HepG2 (cell line): ENCODE data around the gene LIN28B. TPM values are rescaled to one million over a fixed set of nuclear protein-coding genes. Genes with fewer than 3 reads are reported as not detected.

Source experiments
- CCDC6 ChIP-seq: sonication (generic); formaldehyde crosslinking; IDR thresholded peaks from 2 replicates; pipeline ENCODE4 v1.8.1; 2022; ENCODE audit warnings: mild to moderate bottlenecking, missing genetic modification reagents, moderate library complexity
- ETV5 ChIP-seq: IDR thresholded peaks from 2 replicates; pipeline ENCODE4 v1.6.1; 2018; ENCODE audit warnings: missing biosample characterization, missing genetic modification reagents, inconsistent platforms, borderline replicate concordance
- FOXK2 ChIP-seq: fragments of 450-650 bp; IDR thresholded peaks from 2 replicates; pipeline ENCODE4 v1.6.1; 2016
- GLMP ChIP-seq: sonication (generic); formaldehyde crosslinking; IDR thresholded peaks from 2 replicates; pipeline ENCODE4 v1.9.0; 2021; ENCODE audit warnings: missing genetic modification reagents, mild to moderate bottlenecking, borderline replicate concordance
- HOXA5 ChIP-seq: sonication (generic); formaldehyde crosslinking; IDR thresholded peaks from 2 replicates; pipeline ENCODE4 v1.4.0; 2020; ENCODE audit warnings: missing genetic modification reagents
- KLF15 ChIP-seq: sonication (generic); formaldehyde crosslinking; IDR thresholded peaks from 2 replicates; pipeline ENCODE4 v1.8.1; 2023; ENCODE audit warnings: borderline replicate concordance, mild to moderate bottlenecking, inconsistent platforms, missing genetic modification reagents, mixed read lengths
- TBL1XR1 ChIP-seq: fragments of 150-350 bp; IDR thresholded peaks from 2 replicates; pipeline ENCODE4 v1.6.1; 2014; ENCODE audit warnings: borderline replicate concordance, low read length; ENCODE audit not compliant: partially characterized antibody
- TFAP4 ChIP-seq: sonication (generic); IDR thresholded peaks from 2 replicates; pipeline ENCODE4 v1.6.1; 2016; ENCODE audit warnings: low read depth, borderline replicate concordance
- TRIM22 ChIP-seq: fragments of 450-650 bp; IDR thresholded peaks from 2 replicates; pipeline ENCODE4 v1.6.1; 2017
- ZBTB7A ChIP-seq: sonication (generic); formaldehyde crosslinking; IDR thresholded peaks from 2 replicates; pipeline ENCODE4 v1.8.0; 2022; ENCODE audit warnings: mild to moderate bottlenecking, missing genetic modification reagents
- ZNF225 ChIP-seq: sonication (generic); formaldehyde crosslinking; IDR thresholded peaks from 2 replicates; pipeline ENCODE4 v1.4.0; 2020; ENCODE audit warnings: mild to moderate bottlenecking, missing genetic modification reagents
- ZNF282 ChIP-seq: fragments of 450-650 bp; IDR thresholded peaks from 2 replicates; pipeline ENCODE4 v1.6.1; 2018; ENCODE audit not compliant: partially characterized antibody
- ZNF318 ChIP-seq: sonication (generic); formaldehyde crosslinking; IDR thresholded peaks from 2 replicates; pipeline ENCODE4 v1.4.0; 2020; ENCODE audit warnings: mild to moderate bottlenecking, missing genetic modification reagents
- ZNF414 ChIP-seq: sonication (generic); formaldehyde crosslinking; IDR thresholded peaks from 2 replicates; pipeline ENCODE4 v1.5.0; 2020; ENCODE audit warnings: missing genetic modification reagents
- ZNF513 ChIP-seq: sonication (generic); formaldehyde crosslinking; conservative IDR thresholded peaks from 2 replicates; pipeline ENCODE4 v1.5.0; 2020; ENCODE audit warnings: missing genetic modification reagents
- polyA plus RNA-seq, 8 experiments: library from polyadenylated mRNA; depleted of rRNA in 3 of 8; stranded (reverse) in 7 of 8; unstranded in 1 of 8; fragments of >200 nt; fragmentation: Illumina TruSeq in 4 of 8; extraction: Trizol in 4 of 8; gene quantifications; 2 replicates each; pipeline versions ENCODE4 v1.2.1 to v1.2.3, GENCODE V29; 2011 to 2016; ENCODE audit warnings: low read depth in 4 of 8, missing spikeins in 1 of 8, mixed read lengths in 1 of 8; ENCODE audit not compliant: insufficient read depth in 1 of 8
- total RNA-seq, 5 experiments: library from RNA; depleted of rRNA; stranded (reverse); fragments of >200 nt; fragmentation: Illumina TruSeq; extraction: Trizol; gene quantifications; 2 replicates each; pipeline ENCODE4 v1.2.3, GENCODE V29; 2016; ENCODE audit warnings: low read depth in 1 of 5

Gene LIN28B
- total and polyA plus RNA-seq, 2 of the 13 experiments (the other 11 are each of a cell fraction or from before 2014, with no cell fraction given): 14.5 to 56.8 TPM

GRCh38 chr6:104955927-104956730 is 778 bp upstream of the LIN28B start (continued):
- TF ChIP-seq KLF15 (CRISPR knock-in tag) (no peak), ZNF513 (CRISPR knock-in tag) (no peak), ZBTB7A (CRISPR knock-in tag) (no peak), ZNF318 (no peak), ZNF225 (CRISPR knock-in tag) (no peak), TRIM22 (no peak), CCDC6 (CRISPR knock-in tag) (no peak), FOXK2 (no peak), TBL1XR1 (no peak), ETV5 (CRISPR knock-in tag) (peak; percentile 57; the same call in 1 of the 2 replicates), ZNF282 (no peak), ZNF414 (CRISPR knock-in tag) (no peak), HOXA5 (CRISPR knock-in tag) (peak; percentile 27; the same call in 1 of the 2 replicates), GLMP (no peak), TFAP4 (no peak)
